Stimulated activated naive B cell treated with anti-CD40 and anti-IgM and Interleukin-4, amounts not matched to agents 10 μg/mL and 1 μg/mL and 100 μg/mL, for 72 hours (primary cell): Measurements from ENCODE around the gene ATP6V0E1.

ENCODE experiments used
- ATAC-seq, 2 donors: fragments of 150-1000 bp; cut with Tn5 transposase; replicated peaks; 2 replicates each; pipeline ENCODE4 v1.10.0; 2021; ENCODE audit warnings: moderate library complexity in 1 of 2
- DNase-seq: peaks from one replicate; pipeline ENCODE4 v3.0.0; 2021
- H3K27ac Mint-ChIP-seq: one replicate; pipeline ENCODE4 v1.8.0; 2022; ENCODE audit warnings: mild to moderate bottlenecking, mixed read lengths
- H3K27me3 Mint-ChIP-seq, 2 donors: one replicate each; pipeline ENCODE4 v1.8.0; 2022; ENCODE audit warnings: mixed read lengths in 2 of 2
- H3K36me3 Mint-ChIP-seq, 2 donors: one replicate each; pipeline ENCODE4 v1.8.0; 2022; ENCODE audit warnings: mixed read lengths in 2 of 2, mild to moderate bottlenecking in 1 of 2
- H3K4me1 Mint-ChIP-seq, 2 donors: one replicate each; pipeline ENCODE4 v1.8.0; 2022; ENCODE audit warnings: mixed read lengths in 2 of 2, mild to moderate bottlenecking in 1 of 2
- H3K4me3 Mint-ChIP-seq, 2 donors: one replicate each; pipeline ENCODE4 v1.8.0; 2022; ENCODE audit warnings: mild to moderate bottlenecking in 2 of 2, mixed read lengths in 2 of 2, moderate library complexity in 1 of 2
- H3K9me3 Mint-ChIP-seq, 2 donors: one replicate each; pipeline ENCODE4 v1.8.0; 2022; ENCODE audit warnings: mixed read lengths in 2 of 2, mild to moderate bottlenecking in 1 of 2

ATP6V0E1 gene

DNA sequence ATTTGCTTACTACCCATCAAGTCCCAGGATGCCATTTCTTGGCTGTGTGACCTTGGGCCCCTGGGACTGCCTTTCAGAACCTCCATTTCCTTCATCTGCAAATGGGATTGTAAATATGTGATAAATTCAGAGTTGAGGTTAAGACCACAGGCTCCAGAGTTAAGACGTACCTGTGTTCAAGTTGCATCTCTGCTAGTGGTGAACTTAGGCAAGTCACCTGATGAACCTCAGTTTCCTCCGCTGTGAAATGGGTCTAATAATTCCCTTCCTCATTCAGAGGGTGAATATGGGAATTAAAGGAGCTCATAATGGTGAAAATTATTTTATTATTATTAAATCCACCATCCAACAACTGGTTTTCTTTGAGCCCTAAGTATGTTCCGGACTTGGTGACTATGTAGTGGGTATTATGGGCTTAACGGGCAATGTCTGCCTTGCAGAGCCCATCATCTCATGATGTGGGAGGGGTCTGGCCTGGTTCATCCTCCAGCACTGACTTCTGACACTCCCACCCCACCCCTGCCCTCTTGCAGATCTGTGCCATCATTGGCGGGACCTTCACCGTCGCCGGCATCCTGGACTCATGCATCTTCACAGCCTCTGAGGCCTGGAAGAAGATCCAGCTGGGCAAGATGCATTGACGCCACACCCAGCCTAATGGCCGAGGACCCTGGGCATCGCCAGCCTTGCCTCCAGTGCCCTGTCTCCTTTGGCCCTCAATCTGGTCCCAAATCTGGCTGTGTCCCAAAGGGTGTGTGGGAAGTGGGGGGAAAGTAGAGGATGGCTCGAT is 33.2 kb upstream of the ATP6V0E1 start:
- H3K4me1 Mint-ChIP-seq = peaks cover 15 to 18% of the 10 kb centered on the region in 2 donors
- ATAC-seq (no peak), DNase-seq (no peak)
- H3K4me3 Mint-ChIP-seq = no peak overlapping the region
- peaks cover 16 to 51% of the 10 kb centered on the region in 2 donors for H3K36me3 Mint-ChIP-seq
- no peak overlapping the region for H3K27ac Mint-ChIP-seq
- no peaks in the 10 kb centered on the region for H3K27me3 Mint-ChIP-seq
- no peaks in the 10 kb centered on the region for H3K9me3 Mint-ChIP-seq

DNA sequence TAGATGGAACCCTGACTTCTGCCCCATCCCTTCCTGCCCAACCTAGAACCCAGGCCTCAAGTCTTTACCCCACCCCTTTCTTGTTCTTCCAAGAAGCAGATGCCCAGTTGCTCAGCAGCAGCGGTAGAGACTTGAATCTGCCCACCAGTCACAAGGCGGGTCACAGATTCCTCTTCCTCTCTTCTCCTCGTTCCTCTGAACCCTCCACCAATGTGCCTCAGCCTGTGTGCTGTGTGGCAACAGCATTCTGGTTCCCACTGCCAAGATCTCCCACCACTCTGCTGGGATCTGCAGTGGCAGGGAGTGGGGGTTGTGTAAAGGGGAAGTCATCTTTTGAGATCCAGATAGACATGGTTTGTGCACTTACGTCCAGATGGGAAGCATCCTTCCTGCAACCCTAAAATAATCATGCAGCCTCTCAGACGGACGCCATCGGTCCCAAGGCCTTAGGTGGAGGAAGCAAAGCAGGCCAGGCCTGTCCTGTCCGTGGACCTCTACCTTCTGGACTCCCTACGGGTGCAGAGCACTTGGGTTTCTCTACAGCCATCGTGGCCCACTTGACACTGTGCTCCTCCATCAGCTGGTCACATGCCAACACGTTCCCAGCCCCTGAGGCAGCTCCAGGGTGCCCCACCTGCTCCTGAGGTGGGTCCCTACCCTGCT is 32.1 kb upstream of the ATP6V0E1 start:
- ATAC-seq = no peak
- Mint-ChIP-seq H3K4me1 (peaks cover 15 to 18% of the 10 kb centered on the region in 2 donors), H3K27me3 (no peaks in the 10 kb centered on the region), H3K9me3 (no peaks in the 10 kb centered on the region), H3K27ac (no peak overlapping the region), H3K4me3 (no peak overlapping the region), H3K36me3 (peaks cover 11 to 43% of the 10 kb centered on the region in 2 donors)
- no peak for DNase-seq

DNA sequence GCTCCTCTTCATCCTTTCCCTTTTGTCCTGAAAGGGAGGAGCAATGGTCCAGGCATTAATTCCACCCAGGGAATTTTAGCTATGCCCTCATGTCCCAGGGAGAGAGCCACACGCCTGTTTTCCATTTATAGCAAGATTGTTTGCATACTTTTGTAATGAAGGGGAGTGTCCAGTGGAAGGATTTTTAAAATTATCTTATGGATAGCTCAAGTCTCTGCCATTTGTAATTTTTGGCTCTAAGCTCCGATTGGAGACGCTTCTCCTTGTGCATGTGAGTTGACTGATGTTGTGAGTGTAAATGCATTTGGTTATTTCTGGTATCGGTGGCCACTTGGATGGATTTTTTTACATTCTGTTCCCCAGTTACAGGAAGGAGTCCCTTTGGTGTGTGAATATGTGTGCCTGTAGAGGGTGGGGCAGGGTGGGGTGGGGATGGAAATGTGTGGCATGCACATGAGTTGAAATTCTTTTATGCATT is 31.5 kb upstream of the ATP6V0E1 start:
- Mint-ChIP-seq H3K9me3 (no peaks in the 10 kb centered on the region), H3K27ac (no peak overlapping the region), H3K27me3 (no peaks in the 10 kb centered on the region), H3K4me1 (peaks cover 15 to 18% of the 10 kb centered on the region in 2 donors), H3K36me3 (peaks cover 8 to 41% of the 10 kb centered on the region in 2 donors), H3K4me3 (no peak overlapping the region)
- DNase-seq (no peak), ATAC-seq (no peak)

DNA sequence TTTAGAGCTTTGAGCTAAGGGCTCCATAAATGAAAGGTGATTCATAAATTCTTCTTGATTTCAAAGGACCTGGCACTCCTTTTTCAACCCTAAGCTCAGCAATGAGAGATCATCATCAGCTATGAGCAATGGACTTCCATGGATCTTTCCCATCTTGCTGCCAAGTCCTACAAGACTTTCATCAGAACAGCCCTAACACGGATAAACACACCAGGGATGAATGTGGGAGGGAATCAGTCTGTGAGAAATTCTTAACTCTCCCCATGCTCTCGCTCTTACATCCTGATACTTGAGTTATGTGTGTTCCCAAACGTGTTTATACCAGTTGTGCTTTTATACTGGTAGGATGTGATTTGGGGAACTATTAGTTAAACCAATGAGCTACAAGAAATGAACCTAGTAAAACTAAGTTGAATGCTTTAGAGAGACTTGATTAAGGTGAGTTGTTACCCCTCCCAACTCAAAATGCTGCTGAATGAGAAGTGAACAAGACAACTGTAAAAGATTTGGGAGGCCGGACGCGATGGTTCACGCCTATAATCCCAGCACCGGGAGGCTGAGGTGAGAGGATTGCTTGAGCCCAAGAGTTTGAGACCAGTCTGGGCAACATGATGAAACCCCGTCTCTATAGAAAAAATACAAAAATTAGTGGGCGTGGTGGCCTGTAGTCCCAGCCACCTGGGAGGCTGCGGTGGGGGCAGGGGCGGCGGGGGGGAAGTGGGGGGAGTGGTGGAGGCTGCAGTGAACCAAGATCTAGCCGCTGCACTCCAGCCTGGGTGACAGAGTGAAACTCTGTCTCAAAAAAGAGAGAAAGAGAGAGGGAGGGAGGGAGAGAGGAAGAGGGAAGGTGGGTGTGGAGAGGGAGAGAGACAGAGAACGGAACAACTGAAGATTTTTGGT is 29.5 kb upstream of the ATP6V0E1 start:
- H3K27me3 Mint-ChIP-seq = no peaks in the 10 kb centered on the region
- H3K9me3 Mint-ChIP-seq = no peaks in the 10 kb centered on the region
- H3K36me3 Mint-ChIP-seq = peaks cover 5 to 25% of the 10 kb centered on the region in 2 donors
- peaks cover 12 to 15% of the 10 kb centered on the region in 2 donors for H3K4me1 Mint-ChIP-seq
- peak overlapping the region; percentile 16 for H3K27ac Mint-ChIP-seq
- H3K4me3 Mint-ChIP-seq = no peak overlapping the region
- ATAC-seq (no peak), DNase-seq (no peak)

DNA sequence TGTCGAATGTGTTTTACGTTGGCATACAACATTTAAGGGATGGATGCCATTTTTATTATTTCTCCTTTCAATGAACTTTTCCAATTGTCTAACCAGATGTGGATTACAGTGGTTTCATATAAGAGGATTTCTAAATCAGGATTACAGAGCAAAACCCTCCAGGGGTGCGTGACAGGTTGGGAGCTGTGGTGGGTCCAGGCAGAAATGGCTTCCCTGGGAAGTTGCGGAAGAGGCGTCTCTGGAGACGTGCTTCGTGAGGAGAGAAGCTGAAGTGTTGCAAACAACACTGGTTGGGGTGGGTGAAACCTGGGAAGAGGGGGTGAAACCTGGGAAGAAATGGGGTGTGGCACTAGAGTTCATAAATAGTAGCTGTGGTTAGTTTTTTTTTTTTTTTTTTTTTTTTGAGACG is 28.8 kb upstream of the ATP6V0E1 start:
- Mint-ChIP-seq H3K4me1 (peaks cover 13 to 18% of the 10 kb centered on the region in 2 donors), H3K4me3 (no peak overlapping the region)

DNA sequence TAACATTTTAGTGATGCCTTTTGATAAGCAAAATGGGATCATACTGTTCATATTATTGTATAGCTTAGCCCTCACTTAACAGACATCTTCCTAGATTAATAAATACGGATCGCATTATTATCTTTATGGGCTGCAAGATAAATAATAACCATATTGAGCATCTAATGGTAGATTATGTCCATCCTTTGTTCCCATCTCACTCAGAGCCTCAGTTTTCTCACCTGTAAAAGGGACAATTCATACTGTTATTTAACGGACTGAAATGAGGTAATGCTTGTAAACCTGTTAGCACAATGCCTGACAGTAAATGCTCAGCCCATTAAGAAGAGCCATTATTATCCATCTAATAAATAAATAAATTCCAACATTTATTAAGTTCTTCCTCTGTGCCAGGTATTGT is 27.3 kb upstream of the ATP6V0E1 start:
- no peak for DNase-seq
- no peak overlapping the region for H3K27ac Mint-ChIP-seq
- H3K9me3 Mint-ChIP-seq = no peaks in the 10 kb centered on the region
- H3K4me3 Mint-ChIP-seq = no peak overlapping the region
- H3K27me3 Mint-ChIP-seq = no peaks in the 10 kb centered on the region
- peaks cover 7 to 29% of the 10 kb centered on the region in 2 donors for H3K36me3 Mint-ChIP-seq
- no peak for ATAC-seq
- peaks cover 21 to 31% of the 10 kb centered on the region in 2 donors for H3K4me1 Mint-ChIP-seq

More for the DNA sequence above, 28.8 kb upstream of the ATP6V0E1 start:
- no peak for ATAC-seq
- H3K27ac Mint-ChIP-seq = peak overlapping the region; percentile 11
- DNase-seq = no peak
- H3K36me3 Mint-ChIP-seq = peaks cover 7 to 27% of the 10 kb centered on the region in 2 donors
- H3K27me3 Mint-ChIP-seq = no peaks in the 10 kb centered on the region
- no peaks in the 10 kb centered on the region for H3K9me3 Mint-ChIP-seq

DNA sequence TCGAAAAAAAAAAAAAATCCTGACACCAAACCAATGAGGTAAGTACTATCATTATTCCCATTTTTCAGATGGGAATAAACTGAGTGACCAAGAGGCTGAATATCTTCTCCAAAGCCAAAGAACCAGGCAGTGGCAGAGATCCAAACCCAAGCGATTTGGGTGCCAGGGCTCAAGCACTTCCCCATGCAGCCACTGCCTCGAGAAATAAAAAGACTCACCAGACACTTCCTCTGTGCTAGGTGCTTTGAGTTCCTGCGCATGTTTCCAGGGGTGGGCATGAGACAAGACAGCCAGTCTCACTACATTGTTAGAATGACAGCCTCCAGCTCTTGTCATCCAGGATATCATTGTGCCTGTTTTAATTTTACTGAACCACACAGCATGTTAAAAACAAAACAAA is 26.6 kb upstream of the ATP6V0E1 start:
- no peak overlapping the region for H3K27ac Mint-ChIP-seq
- H3K9me3 Mint-ChIP-seq = no peaks in the 10 kb centered on the region
- peaks cover 26 to 37% of the 10 kb centered on the region in 2 donors for H3K4me1 Mint-ChIP-seq
- no peaks in the 10 kb centered on the region for H3K27me3 Mint-ChIP-seq
- ATAC-seq = no peak
- H3K4me3 Mint-ChIP-seq = no peak overlapping the region
- peaks cover 10 to 29% of the 10 kb centered on the region in 2 donors for H3K36me3 Mint-ChIP-seq
- no peak for DNase-seq

DNA sequence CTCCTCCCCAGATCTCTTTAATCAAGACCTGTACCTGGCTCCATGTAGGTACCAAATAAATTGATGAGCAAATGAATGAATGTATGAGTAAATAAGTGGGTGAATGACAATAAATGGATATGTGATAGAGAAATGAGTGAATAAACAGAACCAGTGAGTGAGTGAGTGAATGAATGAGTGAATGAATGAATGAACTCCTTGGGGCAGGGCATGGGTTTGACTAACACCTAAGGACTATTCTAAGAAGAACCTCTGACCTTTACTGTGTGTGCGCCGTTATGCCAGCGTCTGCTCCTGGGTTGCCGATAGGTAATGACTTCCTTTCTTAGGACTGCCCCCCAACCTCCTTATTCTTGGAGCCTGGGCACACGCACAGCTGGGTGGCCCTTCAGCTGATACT is 26.1 kb upstream of the ATP6V0E1 start:
- Mint-ChIP-seq H3K4me3 (no peak overlapping the region), H3K27me3 (no peaks in the 10 kb centered on the region), H3K36me3 (peaks cover 12 to 29% of the 10 kb centered on the region in 2 donors), H3K27ac (no peak overlapping the region), H3K9me3 (no peaks in the 10 kb centered on the region), H3K4me1 (peaks cover 27 to 37% of the 10 kb centered on the region in 2 donors)
- ATAC-seq = no peak
- no peak for DNase-seq

DNA sequence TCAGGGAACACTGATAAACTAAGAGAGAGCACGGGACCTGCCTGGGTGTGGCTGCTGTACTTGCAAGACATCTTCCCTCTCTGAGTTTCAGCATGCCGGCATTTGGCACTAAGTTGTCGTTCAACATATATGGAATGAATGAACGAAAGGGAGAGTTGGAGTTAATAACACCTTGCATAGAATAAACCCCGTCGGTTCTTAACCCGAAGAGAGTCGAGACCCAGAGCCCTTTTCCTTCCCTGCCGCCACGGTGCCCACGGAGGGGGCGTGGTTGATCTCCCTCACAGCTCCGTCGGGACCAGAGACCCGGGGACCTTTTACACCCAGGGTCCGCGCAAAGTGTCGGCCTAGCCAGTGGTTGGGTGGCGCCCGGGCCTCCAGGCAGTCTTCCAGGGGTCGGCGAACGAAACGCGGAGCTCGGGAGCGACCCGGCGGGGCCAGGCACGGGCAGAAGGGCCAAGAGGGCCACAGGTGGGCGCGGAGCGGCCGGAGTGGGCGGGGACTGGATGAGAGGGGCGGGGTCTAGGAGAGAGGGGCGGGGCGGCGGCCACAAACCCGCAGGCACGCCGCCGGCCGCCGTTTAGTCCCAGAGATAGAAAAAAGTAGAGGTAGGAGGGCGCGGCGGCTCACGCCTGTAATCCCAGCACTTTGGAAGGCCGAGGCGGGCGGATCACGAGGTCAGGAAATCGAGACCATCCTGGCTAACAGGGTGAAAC is 25.1 kb upstream of the ATP6V0E1 start:
- Mint-ChIP-seq H3K9me3 (no peaks in the 10 kb centered on the region), H3K27ac (peak overlapping the region; percentile 97), H3K27me3 (no peaks in the 10 kb centered on the region), H3K36me3 (peaks cover 15 to 32% of the 10 kb centered on the region in 2 donors), H3K4me3 (peak overlapping the region; percentile 96 to 100), H3K4me1 (peaks cover 27 to 37% of the 10 kb centered on the region in 2 donors)
- peak; percentile 73 to 83 for ATAC-seq
- peak; percentile 59 for DNase-seq

DNA sequence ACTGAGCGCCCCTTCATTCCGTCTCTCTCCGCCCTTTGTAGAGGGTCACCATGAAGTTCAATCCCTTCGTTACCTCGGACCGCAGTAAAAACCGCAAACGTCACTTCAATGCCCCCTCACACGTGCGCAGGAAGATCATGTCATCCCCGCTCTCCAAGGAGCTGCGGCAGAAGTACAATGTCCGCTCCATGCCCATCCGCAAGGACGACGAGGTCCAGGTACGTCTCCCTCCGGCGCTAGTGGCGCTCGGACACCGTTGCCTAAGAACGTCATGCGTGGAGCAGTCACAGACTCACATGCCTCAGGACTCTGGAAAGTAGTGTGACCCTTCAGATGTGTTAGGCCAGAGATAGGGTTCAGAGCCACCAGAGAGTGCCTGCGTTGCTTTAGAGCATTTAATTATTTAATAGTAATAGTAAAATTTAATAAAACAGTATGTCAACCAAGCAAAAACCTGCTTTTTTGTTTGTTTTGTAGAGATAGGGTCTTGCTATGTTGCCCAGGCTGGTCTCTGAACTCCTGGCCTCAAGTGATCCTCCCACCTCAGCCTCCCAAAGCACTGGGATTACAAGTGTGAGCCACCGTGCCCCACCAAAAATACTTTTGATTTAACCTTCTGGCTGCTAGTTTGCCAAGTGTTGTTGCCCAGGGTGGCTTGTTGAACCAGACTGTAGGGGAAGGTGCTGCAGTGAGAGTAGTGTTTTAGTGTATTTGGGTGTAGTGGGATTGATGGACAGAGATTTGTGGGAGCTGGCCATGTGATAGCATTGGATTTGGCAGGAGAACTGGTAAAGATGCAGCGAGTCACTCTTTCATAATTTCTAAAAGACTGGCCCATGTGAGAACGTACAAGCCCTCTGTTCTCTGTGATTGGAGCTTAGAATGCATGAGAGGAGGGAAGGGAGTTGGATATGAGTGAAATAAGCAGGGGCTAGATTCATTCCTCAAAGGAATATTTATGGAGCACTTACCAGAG is 23.5 kb upstream of the ATP6V0E1 start:
- ATAC-seq (no peak), DNase-seq (no peak)
- Mint-ChIP-seq H3K27ac (peak overlapping the region; percentile 97), H3K9me3 (no peaks in the 10 kb centered on the region), H3K27me3 (no peaks in the 10 kb centered on the region), H3K4me3 (peak overlapping the region; percentile 96 to 100), H3K4me1 (peaks cover 20 to 31% of the 10 kb centered on the region in 2 donors), H3K36me3 (peaks cover 23 to 39% of the 10 kb centered on the region in 2 donors)

DNA sequence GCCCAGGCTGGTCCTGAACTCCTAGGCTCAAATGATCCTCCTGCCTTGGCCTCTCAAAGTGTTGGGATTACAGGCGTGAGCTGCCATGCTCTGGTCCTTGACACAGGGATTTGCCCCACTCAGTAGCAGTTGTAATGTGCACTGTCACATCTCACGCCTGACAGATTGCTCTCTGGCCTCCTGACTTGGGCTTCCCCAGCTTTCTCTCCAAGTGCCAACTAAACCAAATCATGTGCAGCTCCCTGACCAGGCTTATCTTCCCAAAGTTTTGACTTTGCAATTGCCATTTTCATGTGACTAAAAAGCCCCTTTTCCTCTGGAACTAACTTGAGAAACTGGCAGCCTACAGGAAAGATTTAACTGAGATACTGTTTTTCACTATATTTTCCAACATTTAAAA is 13.7 kb upstream of the ATP6V0E1 start:
- Mint-ChIP-seq H3K27me3 (no peaks in the 10 kb centered on the region), H3K4me3 (no peak overlapping the region), H3K9me3 (no peaks in the 10 kb centered on the region), H3K27ac (no peak overlapping the region), H3K4me1 (peaks cover 4 to 10% of the 10 kb centered on the region in 2 donors), H3K36me3 (peaks cover 29 to 30% of the 10 kb centered on the region in 2 donors)
- no peak for DNase-seq
- ATAC-seq = no peak

DNA sequence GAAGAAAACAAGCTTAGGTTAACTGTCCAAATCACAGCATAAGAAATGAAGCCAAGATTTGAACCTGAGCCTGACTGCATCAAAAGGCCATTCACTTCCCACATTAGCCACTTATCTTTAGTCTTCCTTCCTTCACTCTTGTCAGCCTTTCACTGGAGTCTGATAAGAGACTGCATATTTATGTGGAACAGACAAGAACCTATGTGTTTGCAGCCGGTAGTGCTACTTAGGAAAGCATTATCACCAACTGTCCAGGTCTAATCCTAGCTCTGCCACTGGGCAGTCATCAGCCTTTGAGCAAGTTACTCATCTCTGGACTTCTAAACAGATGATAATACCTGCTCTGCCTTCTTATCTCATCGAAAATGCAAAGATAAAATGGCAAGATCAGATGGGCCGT is 12.1 kb upstream of the ATP6V0E1 start:
- DNase-seq (no peak), ATAC-seq (no peak)
- H3K27me3 Mint-ChIP-seq = no peaks in the 10 kb centered on the region
- peaks cover 20% of the 10 kb centered on the region in 2 donors for H3K36me3 Mint-ChIP-seq
- no peak overlapping the region for H3K27ac Mint-ChIP-seq
- H3K4me3 Mint-ChIP-seq = no peak overlapping the region
- no peaks in the 10 kb centered on the region for H3K9me3 Mint-ChIP-seq
- H3K4me1 Mint-ChIP-seq = peaks cover 4 to 10% of the 10 kb centered on the region in 2 donors

DNA sequence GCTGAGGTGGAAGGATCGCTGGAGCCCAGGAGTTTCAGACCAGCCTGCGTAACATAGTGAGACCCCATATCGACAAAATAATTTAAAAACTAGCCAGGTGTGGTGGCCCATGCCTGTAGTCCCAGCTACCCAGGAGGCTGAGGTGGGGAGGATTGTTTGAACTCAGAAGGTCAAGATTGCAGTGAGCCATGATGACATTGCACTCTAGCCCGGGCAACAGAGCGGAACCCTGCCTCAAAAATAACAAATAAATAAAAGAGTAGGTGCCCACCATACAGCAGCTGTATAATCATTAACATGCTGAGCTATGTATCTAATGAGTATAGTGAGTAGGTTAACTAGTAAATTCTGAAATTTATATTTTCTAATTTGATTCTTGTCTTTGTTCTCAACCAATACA is 11.0 kb upstream of the ATP6V0E1 start:
- no peak for DNase-seq
- Mint-ChIP-seq H3K36me3 (peaks cover 20% of the 10 kb centered on the region in 2 donors), H3K27ac (no peak overlapping the region), H3K4me3 (no peak overlapping the region), H3K4me1 (peaks cover 4 to 10% of the 10 kb centered on the region in 2 donors), H3K27me3 (no peaks in the 10 kb centered on the region), H3K9me3 (no peaks in the 10 kb centered on the region)
- no peak for ATAC-seq
